Activated CD8-positive, alpha-beta memory T cell treated with anti-CD3 and anti-CD28 coated beads, Interleukin-2, amount 10 ng/mL, durations not matched to agents 7 days and 5 days (primary cell): ENCODE results near the gene LPCAT4. TPM values are rescaled to one million over a fixed set of nuclear protein-coding genes. Genes with fewer than 3 reads are reported as not detected.

Source experiments
- ATAC-seq: fragments of 150-1000 bp; cut with Tn5 transposase; one replicate; pipeline ENCODE4 v1.10.0; 2021; ENCODE audit warnings: moderate library complexity
- CTCF ChIA-PET: fragments of 350-600 bp; sonication (Branson Sonifier 250); formaldehyde crosslinking; loops from one replicate; lab custom pipeline; 2021; ENCODE audit warnings: antibody characterized with exemption; lab: Charles Lee
- DNase-seq: peaks from one replicate; pipeline ENCODE4 v3.0.0-alpha.2; 2020
- H3K27ac Mint-ChIP-seq: one replicate; pipeline ENCODE4 v1.8.0; 2021; ENCODE audit warnings: mild to moderate bottlenecking, mixed read lengths
- H3K27me3 Mint-ChIP-seq: one replicate; pipeline ENCODE4 v1.8.0; 2021; ENCODE audit warnings: mixed read lengths
- H3K36me3 Mint-ChIP-seq: one replicate; pipeline ENCODE4 v1.8.0; 2021; ENCODE audit warnings: mild to moderate bottlenecking, mixed read lengths
- H3K4me1 Mint-ChIP-seq: one replicate; pipeline ENCODE4 v1.8.0; 2021; ENCODE audit warnings: mixed read lengths
- H3K4me3 Mint-ChIP-seq: one replicate; pipeline ENCODE4 v1.8.0; 2021; ENCODE audit warnings: mild to moderate bottlenecking, moderate library complexity, mixed read lengths
- H3K9me3 Mint-ChIP-seq: one replicate; pipeline ENCODE4 v1.8.0; 2022; ENCODE audit warnings: low read depth, mixed read lengths
- total RNA-seq, 2 experiments: library from RNA; stranded (reverse); gene quantifications; one replicate each; pipeline ENCODE4 v1.2.3, GENCODE V29; 2021

Gene LPCAT4
- total RNA-seq, 2 experiments from 2014 or later, result 126 to 128 TPM

DNA sequence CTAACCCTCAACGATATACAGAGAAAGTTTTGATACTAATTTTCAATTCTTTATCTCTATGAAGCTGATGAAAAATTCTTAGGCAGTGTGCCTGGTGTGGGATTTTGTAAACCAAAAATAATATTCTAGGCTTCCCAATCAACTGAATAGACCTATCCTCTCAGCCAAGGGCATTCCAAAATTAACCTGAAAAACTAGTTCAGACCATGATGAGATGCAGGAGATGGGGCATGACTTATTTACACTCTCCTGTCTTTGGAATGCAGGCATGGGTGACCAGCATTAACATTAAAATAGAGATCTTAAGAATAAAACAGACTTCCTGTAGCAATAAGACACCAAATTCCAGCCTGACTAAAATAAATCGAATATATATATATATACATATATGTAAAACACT lies 7.8 kb upstream of the LPCAT4 start:
- CTCF ChIA-PET, result no interaction called here
- no peak for ATAC-seq
- Mint-ChIP-seq H3K4me1 (peaks cover 6% of the 10 kb centered on the region), H3K27me3 (no peaks in the 10 kb centered on the region), H3K36me3 (peaks cover 7% of the 10 kb centered on the region), H3K27ac (no peak overlapping the region), H3K4me3 (no peak overlapping the region), H3K9me3 (no peaks in the 10 kb centered on the region)
- no peak for DNase-seq

DNA sequence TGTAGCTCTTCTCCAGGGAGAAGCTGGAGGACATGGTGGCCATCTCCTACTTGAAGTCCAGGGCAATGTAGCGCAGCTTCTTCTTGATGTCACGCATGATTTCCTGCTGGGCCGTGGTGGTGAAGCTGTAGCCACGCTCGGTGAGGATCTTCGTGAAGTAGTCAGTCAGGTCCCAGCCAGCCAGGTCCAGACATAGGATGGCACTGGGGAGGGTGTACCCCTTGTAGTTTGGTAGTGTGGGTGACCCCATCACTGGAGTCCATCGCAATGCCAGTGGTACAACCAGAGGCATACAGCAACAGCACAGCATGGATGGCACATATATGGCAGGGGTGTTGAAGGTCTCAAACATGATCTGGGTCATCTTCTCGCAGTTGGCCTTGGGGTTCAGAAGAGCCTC lies 7.0 kb upstream of the LPCAT4 start:
- CTCF ChIA-PET, result no interaction called here
- Mint-ChIP-seq H3K36me3 (peaks cover 6% of the 10 kb centered on the region), H3K9me3 (no peaks in the 10 kb centered on the region), H3K27me3 (no peaks in the 10 kb centered on the region), H3K4me3 (no peak overlapping the region), H3K27ac (no peak overlapping the region), H3K4me1 (peaks cover 12% of the 10 kb centered on the region)
- DNase-seq (no peak), ATAC-seq (no peak)

DNA sequence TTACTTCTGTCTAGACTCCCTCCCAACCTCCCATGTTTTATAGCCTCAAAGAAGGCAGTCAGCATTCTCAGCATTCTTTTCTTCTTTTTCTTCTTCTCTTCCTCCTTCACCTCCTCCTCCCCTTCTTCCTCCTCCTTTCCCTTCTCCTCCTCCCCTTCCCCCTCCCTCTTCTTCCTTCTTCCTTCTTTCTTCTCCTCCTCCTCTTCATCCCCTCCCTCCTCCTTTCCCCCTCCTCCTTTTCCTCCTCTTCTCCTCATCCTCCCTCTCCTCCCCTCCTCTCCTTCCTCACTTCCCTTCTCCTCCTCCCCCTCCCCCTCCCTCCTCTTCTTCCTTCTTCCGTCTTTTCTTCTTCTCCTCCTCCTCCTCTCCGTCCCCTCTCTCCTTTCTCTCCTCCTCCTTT lies 3.6 kb upstream of the LPCAT4 start:
- H3K27me3 Mint-ChIP-seq, result no peaks in the 10 kb centered on the region
- DNase-seq (no peak), ATAC-seq (no peak)
- H3K4me1 Mint-ChIP-seq, result peaks cover 24% of the 10 kb centered on the region
- H3K9me3 Mint-ChIP-seq, result no peaks in the 10 kb centered on the region
- H3K36me3 Mint-ChIP-seq, result peaks cover 5% of the 10 kb centered on the region
- no peak overlapping the region for H3K4me3 Mint-ChIP-seq
- no peak overlapping the region for H3K27ac Mint-ChIP-seq
- CTCF ChIA-PET, result no interaction called here

DNA sequence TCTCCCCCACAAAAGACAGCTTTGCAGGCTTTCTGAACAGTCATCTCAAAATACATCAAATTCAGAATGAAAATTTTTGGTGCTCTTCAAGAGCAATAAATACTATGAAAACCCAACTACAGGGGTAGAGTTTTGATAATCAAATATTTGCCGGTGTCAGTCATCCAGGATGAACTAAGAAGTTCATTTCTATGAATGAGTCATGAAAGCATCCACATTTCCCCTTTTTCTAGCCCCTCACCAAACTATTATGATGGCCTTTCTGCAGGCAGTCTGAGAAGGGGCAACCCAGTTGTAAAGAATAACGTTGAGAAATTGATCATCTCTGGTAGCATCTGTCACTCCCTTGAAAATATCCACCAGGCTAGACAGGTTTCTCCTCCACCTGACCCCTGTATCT lies 3.1 kb upstream of the LPCAT4 start:
- peaks cover 5% of the 10 kb centered on the region for H3K36me3 Mint-ChIP-seq
- no peak overlapping the region for H3K4me3 Mint-ChIP-seq
- DNase-seq (no peak), ATAC-seq (no peak)
- CTCF ChIA-PET, result no interaction called here
- no peaks in the 10 kb centered on the region for H3K27me3 Mint-ChIP-seq
- no peak overlapping the region for H3K27ac Mint-ChIP-seq
- H3K9me3 Mint-ChIP-seq, result no peaks in the 10 kb centered on the region
- peaks cover 29% of the 10 kb centered on the region for H3K4me1 Mint-ChIP-seq

- H3K9me3 Mint-ChIP-seq, result no peaks in the 10 kb centered on the region
- H3K4me1 Mint-ChIP-seq, result peaks cover 41% of the 10 kb centered on the region
- peak; percentile 79 for DNase-seq
- H3K27me3 Mint-ChIP-seq, result no peaks in the 10 kb centered on the region
- peak overlapping the region; percentile 96 for H3K4me3 Mint-ChIP-seq
- CTCF ChIA-PET, result interaction anchor here (0.7 to 4.1 kb wide), 27 partner anchors 9 to 304 kb away, joined by 3 to 55 read pairs (median 6); partner anchors contain the start of genes EMC4, GOLGA8A, GOLGA8B and NOP10
- ATAC-seq, result peak; percentile 11
- peak overlapping the region; percentile 89 for H3K27ac Mint-ChIP-seq
- H3K36me3 Mint-ChIP-seq, result peaks cover 25% of the 10 kb centered on the region
Observed at GRCh38 chr15:34366271-34367065, 528 bp downstream of the LPCAT4 start.

GRCh38 chr15:34365836-34366235 lies 1.2 kb downstream of the LPCAT4 start:
- Mint-ChIP-seq H3K27me3 (no peaks in the 10 kb centered on the region), H3K4me3 (peak overlapping the region; percentile 96), H3K9me3 (no peaks in the 10 kb centered on the region), H3K36me3 (peaks cover 27% of the 10 kb centered on the region), H3K27ac (peak overlapping the region; percentile 89), H3K4me1 (peaks cover 41% of the 10 kb centered on the region)
- ATAC-seq (no peak), DNase-seq (no peak)
- CTCF ChIA-PET, result interaction anchor here (1.0 to 4.1 kb wide), 12 partner anchors 8 to 303 kb away, joined by 3 to 55 read pairs (median 4); partner anchors contain the start of genes NOP10, NUTM1 and SLC12A6

- H3K27me3 Mint-ChIP-seq, result no peaks in the 10 kb centered on the region
- peak overlapping the region; percentile 89 for H3K27ac Mint-ChIP-seq
- H3K4me1 Mint-ChIP-seq, result peaks cover 39% of the 10 kb centered on the region
- peak overlapping the region; percentile 96 for H3K4me3 Mint-ChIP-seq
- DNase-seq (no peak), ATAC-seq (no peak)
- CTCF ChIA-PET, result interaction anchor here (1.0 to 4.1 kb wide), 11 partner anchors 8 to 302 kb away, joined by 3 to 55 read pairs (median 6); partner anchors contain the start of genes NOP10, NUTM1 and SLC12A6
- no peaks in the 10 kb centered on the region for H3K9me3 Mint-ChIP-seq
- H3K36me3 Mint-ChIP-seq, result peaks cover 30% of the 10 kb centered on the region
Observed at GRCh38 chr15:34365091-34365825, 1.7 kb downstream of the LPCAT4 start.

DNA sequence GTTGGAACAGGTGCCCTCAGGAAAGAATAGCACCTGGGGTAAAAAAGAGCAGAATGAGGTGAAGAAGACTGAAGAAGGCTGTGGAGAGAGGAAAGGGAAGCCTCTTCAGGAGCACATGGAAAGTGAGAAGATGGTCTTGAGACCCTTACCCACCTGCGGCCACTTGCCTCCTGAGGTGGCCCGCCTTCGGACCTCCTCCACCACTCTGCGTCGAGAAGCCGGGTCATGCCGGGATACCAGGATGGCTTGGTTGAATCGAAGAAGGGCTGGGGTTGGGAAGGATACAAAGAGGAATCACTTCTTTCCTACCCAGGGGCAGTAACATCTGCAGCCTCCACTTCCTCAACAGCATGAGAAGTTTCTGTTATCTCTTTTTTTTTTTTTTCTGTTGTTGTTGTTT lies 3.0 kb downstream of the LPCAT4 start:
- CTCF ChIA-PET, result interaction anchor here (1.0 kb wide), 1 partner anchor 21 kb away, joined by 3 read pairs; the partner anchor contains the start of gene NOP10
- no peak overlapping the region for H3K27ac Mint-ChIP-seq
- ATAC-seq (no peak), DNase-seq (no peak)
- H3K27me3 Mint-ChIP-seq, result no peaks in the 10 kb centered on the region
- H3K4me1 Mint-ChIP-seq, result peaks cover 30% of the 10 kb centered on the region
- no peak overlapping the region for H3K4me3 Mint-ChIP-seq
- no peaks in the 10 kb centered on the region for H3K9me3 Mint-ChIP-seq
- peaks cover 36% of the 10 kb centered on the region for H3K36me3 Mint-ChIP-seq

DNA sequence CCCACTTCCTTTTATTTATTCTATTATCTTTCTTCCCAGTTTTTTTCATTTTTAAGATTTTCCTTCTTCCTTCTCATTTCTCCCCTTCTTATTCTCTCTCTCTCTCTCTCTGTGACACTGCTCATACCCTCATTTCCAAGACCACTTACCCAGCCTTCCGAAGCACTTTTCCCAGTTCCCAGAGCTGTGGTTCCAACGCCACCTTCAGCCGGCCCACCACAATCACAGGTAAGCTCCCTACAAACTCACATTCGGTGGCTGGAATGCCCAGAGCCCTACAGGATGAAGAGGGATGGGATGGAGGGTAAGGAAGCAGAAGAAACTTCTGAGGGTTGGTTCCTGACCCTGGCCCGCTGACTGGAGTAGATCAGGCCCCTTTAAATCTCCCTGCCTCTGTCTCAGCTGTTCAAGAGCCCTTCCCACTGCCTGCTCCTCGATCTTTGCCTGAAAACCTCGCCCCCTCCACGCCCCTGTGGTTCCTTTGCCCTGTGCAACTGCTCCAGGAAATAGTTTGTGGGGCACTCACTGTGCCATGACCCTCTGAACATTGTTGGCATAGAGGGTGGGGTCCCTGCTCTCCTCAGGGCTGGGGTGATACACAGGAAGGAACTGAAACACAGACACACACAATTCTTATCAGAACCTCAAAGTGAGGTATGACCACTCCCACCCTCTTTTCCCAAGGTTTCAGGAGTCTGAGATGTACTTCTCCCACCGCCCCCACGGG lies 4.8 kb downstream of the LPCAT4 start:
- no peaks in the 10 kb centered on the region for H3K9me3 Mint-ChIP-seq
- H3K27ac Mint-ChIP-seq, result no peak overlapping the region
- peaks cover 43% of the 10 kb centered on the region for H3K36me3 Mint-ChIP-seq
- ATAC-seq, result no peak
- no peak overlapping the region for H3K4me3 Mint-ChIP-seq
- CTCF ChIA-PET, result interaction anchor here (3.0 kb wide), 1 partner anchor 19 kb away, joined by 12 read pairs; the partner anchor contains the start of genes NOP10 and NUTM1
- no peaks in the 10 kb centered on the region for H3K27me3 Mint-ChIP-seq
- DNase-seq, result no peak
- peaks cover 22% of the 10 kb centered on the region for H3K4me1 Mint-ChIP-seq

GRCh38 chr15:34361278-34361677 lies 5.7 kb downstream of the LPCAT4 start:
- no peaks in the 10 kb centered on the region for H3K27me3 Mint-ChIP-seq
- no peak overlapping the region for H3K27ac Mint-ChIP-seq
- H3K4me3 Mint-ChIP-seq, result no peak overlapping the region
- H3K4me1 Mint-ChIP-seq, result peaks cover 22% of the 10 kb centered on the region
- no peak for ATAC-seq
- peaks cover 43% of the 10 kb centered on the region for H3K36me3 Mint-ChIP-seq
- H3K9me3 Mint-ChIP-seq, result no peaks in the 10 kb centered on the region
- CTCF ChIA-PET, result interaction anchor here (1.1 to 3.0 kb wide), 2 partner anchors 18 to 119 kb away, joined by 4 to 12 read pairs; partner anchors contain the start of genes NOP10 and NUTM1
- DNase-seq, result no peak

DNA sequence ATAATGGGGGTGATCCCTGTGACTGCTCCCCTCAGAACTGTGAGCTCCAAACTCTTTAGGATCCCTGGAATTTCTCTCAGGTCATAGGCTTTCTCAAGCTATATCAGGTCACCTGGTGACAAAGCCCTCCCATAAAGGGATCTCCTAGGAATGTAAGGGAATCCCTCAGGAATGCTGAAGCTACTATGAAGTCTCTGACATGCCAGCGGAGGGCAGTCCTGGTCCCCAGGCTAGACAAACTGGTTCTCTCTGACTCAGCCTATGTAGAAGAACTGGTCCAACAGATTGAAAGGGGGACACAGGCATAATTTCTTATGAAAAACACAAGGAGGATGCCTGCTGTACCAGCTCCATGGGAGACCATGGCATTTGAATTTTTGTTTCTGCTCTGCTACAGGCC lies 6.7 kb downstream of the LPCAT4 start:
- Mint-ChIP-seq H3K36me3 (peaks cover 45% of the 10 kb centered on the region), H3K4me3 (no peak overlapping the region), H3K9me3 (no peaks in the 10 kb centered on the region), H3K4me1 (peaks cover 13% of the 10 kb centered on the region), H3K27ac (no peak overlapping the region), H3K27me3 (no peaks in the 10 kb centered on the region)
- DNase-seq (no peak), ATAC-seq (no peak)
- CTCF ChIA-PET, result interaction anchor here (1.0 to 1.2 kb wide), 4 partner anchors 14 to 227 kb away, joined by 3 to 4 read pairs (median 4); partner anchors contain the start of genes NOP10 and NUTM1

GRCh38 chr15:34359416-34359815 lies 7.6 kb downstream of the LPCAT4 start:
- peaks cover 5% of the 10 kb centered on the region for H3K4me1 Mint-ChIP-seq
- H3K27ac Mint-ChIP-seq, result no peak overlapping the region
- H3K36me3 Mint-ChIP-seq, result peaks cover 43% of the 10 kb centered on the region
- ATAC-seq (no peak), DNase-seq (no peak)
- H3K9me3 Mint-ChIP-seq, result no peaks in the 10 kb centered on the region
- H3K27me3 Mint-ChIP-seq, result no peaks in the 10 kb centered on the region
- no peak overlapping the region for H3K4me3 Mint-ChIP-seq
- CTCF ChIA-PET, result interaction anchor here (1.2 kb wide), 1 partner anchor 16 kb away, joined by 4 read pairs; the partner anchor contains the start of genes NOP10 and NUTM1
